Stimulated activated naive CD4-positive, alpha-beta T cell treated with Interleukin-2 at 50 U/mL for 16 hours (primary cell): Measurements from ENCODE around the gene ORM1.
A peak's percentile ranks its signal among the peaks of the same experiment; 100 is the strongest.

ENCODE experiments used
- DNase-seq: peaks from one replicate; lab custom pipeline; 2025; lab: John Stamatoyannopoulos, UW

ORM1 gene

GRCh38 chr9:114287763-114288192 lies 35.1 kb upstream of the ORM1 start:
- no peak for DNase-seq

- DNase-seq = no peak
Measured at GRCh38 chr9:114288193-114289091, 34.5 kb upstream of the ORM1 start.

GRCh38 chr9:114289106-114289505 lies 33.8 kb upstream of the ORM1 start:
- no peak for DNase-seq

- DNase-seq = no peak
Measured at GRCh38 chr9:114289571-114290481, 33.1 kb upstream of the ORM1 start.

- DNase-seq = no peak
Measured at GRCh38 chr9:114290561-114290986, 32.3 kb upstream of the ORM1 start.

- peak; percentile 42 for DNase-seq
Measured at GRCh38 chr9:114291064-114291474, 31.8 kb upstream of the ORM1 start.

- no peak for DNase-seq
Measured at GRCh38 chr9:114291886-114292590, 30.9 kb upstream of the ORM1 start.

- DNase-seq = no peak
Measured at GRCh38 chr9:114294664-114295063, 28.2 kb upstream of the ORM1 start.

- DNase-seq = no peak
Measured at GRCh38 chr9:114296338-114296737, 26.6 kb upstream of the ORM1 start.

GRCh38 chr9:114299286-114300152 lies 23.4 kb upstream of the ORM1 start:
- no peak for DNase-seq

GRCh38 chr9:114300153-114300845 lies 22.6 kb upstream of the ORM1 start:
- no peak for DNase-seq

GRCh38 chr9:114300846-114301797 lies 21.8 kb upstream of the ORM1 start:
- DNase-seq = no peak

GRCh38 chr9:114301798-114302565 lies 20.9 kb upstream of the ORM1 start:
- DNase-seq = no peak

- no peak for DNase-seq
Measured at GRCh38 chr9:114302727-114303126, 20.2 kb upstream of the ORM1 start.

GRCh38 chr9:114303571-114303970 lies 19.3 kb upstream of the ORM1 start:
- no peak for DNase-seq

GRCh38 chr9:114303977-114304376 lies 18.9 kb upstream of the ORM1 start:
- no peak for DNase-seq

GRCh38 chr9:114304416-114305188 lies 18.3 kb upstream of the ORM1 start:
- no peak for DNase-seq

GRCh38 chr9:114307899-114308267 lies 15.0 kb upstream of the ORM1 start:
- DNase-seq = no peak
